GM23248 (cell line): ENCODE data around the gene NAA10.

ENCODE experiments used
- EZH2 ChIP-seq: fragments of 200-600 bp; sonication (generic); IDR thresholded peaks from 2 replicates; pipeline ENCODE4 v1.6.1; 2018; ENCODE audit warnings: antibody characterized with exemption, mild to moderate bottlenecking; ENCODE audit not compliant: insufficient read depth, poor library complexity, severe bottlenecking
- EZH2phosphoT487 ChIP-seq: fragments of 200-600 bp; sonication (generic); IDR thresholded peaks from 2 replicates; pipeline ENCODE4 v1.6.1; 2018; ENCODE audit warnings: antibody characterized with exemption, moderate library complexity, mild to moderate bottlenecking, low read depth; ENCODE audit not compliant: insufficient read depth

- TF ChIP-seq EZH2 (no peak), EZH2phosphoT487 (no peak)
Measured at GRCh38 chrX:153966283-153966688, 31.4 kb upstream of the NAA10 start.
